Hematopoietic multipotent progenitor cell (in vitro differentiated cells): ENCODE results near the gene KIF5A. TPM values are rescaled to one million over a fixed set of nuclear protein-coding genes. Genes with fewer than 3 reads are reported as not detected.
A peak's percentile ranks its signal among the peaks of the same experiment; 100 is the strongest.
"Not testable (repeated sequence)": the region's sequence is repeated elsewhere in the genome, so short reads cannot be mapped to it uniquely, and the experiment has no call there.

ENCODE experiments used
- DNase-seq, 3 donors: peaks; one replicate each; pipeline ENCODE4 v3.0.0-alpha.2; 2011 to 2015; ENCODE audit warnings: low read depth in 2 of 3, low spot score in 2 of 3
- total RNA-seq: library from RNA; depleted of rRNA; stranded (reverse); fragments of >200 nt; gene quantifications from one replicate; pipeline ENCODE4 v1.2.3, GENCODE V29; 2012

The KIF5A gene
- total RNA-seq, 1 donor, result 1.3 TPM

DNA sequence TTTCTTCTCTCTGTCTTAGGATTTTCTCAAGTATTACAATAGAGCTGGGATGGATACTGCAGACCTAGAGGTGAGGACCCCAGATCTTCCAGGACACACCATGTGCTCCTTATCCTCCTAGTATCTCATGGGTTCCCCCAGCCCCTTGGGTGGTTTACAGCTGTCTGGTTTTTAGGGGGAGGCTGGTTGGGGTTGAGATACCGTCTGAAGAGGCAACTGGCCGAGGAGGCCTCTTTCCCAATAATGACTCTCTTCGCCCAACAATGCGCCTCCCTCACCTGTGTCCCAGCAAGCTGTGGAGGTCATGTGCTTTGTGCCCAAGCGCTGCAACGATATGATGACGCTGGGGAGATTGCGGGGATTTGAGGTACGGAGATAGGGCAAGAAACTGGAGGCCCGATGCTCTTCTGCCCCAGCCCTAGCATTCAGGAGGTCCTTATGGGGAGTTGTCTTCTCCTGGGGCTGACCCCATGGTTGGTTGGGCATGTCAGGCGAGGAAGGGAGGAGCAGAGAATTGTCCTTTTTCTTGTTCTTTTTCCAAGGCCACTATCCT, 65.2 kb downstream of the KIF5A start:
- no peak for DNase-seq

DNA sequence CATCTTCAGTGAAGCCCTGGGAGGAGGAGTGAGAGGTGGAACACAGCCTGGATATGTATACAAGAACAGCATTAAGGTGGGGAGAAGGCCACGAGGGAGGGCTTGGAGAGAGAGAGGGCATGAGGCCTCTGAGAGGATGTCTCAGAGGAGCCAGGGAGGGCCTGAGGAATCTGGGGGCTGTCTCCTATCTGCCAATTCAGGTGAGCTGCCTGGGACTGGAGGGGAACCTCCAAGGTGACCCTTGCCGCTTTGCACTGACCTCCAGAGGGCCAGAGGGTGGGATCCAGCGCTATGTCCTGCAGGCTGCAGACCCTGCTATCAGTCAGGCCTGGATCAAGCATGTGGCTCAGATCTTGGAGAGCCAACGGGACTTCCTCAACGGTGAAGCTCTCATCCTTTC, 65.8 kb downstream of the KIF5A start:
- DNase-seq, result no peak

DNA sequence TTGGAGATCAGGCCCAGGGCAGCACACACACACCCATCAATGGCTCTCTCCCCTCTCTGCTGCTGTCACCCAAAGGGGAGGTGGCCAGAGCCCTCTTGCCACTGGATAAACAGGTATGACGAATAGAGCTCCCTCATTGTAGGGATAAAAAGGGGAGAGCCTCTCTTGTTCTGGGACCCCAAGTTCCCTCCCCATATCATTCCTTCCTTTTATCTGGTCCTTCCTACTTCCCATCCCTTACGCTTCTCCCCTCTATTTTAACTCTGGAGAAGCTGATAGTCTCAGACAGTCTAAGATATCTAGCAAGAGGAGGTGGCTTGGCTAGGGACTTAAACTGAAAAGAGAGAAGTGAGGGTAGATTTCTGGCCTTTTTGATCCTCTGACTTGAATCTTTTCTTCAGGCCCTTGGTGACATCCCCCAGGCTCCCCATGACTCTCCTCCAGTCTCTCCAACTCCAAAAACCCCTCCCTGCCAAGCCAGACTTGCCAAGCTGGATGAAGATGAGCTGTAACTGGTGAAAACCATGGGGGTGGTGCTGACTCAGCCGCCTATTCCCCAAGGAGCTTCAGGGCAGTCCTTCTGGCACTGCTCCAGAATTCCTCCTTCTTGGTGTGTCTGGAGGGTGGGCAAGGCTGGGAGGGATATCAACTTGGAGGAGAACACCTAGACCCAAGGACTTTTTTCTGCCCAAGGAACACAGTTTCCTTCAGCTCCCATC, 66.7 kb downstream of the KIF5A start:
- no peak for DNase-seq

DNA sequence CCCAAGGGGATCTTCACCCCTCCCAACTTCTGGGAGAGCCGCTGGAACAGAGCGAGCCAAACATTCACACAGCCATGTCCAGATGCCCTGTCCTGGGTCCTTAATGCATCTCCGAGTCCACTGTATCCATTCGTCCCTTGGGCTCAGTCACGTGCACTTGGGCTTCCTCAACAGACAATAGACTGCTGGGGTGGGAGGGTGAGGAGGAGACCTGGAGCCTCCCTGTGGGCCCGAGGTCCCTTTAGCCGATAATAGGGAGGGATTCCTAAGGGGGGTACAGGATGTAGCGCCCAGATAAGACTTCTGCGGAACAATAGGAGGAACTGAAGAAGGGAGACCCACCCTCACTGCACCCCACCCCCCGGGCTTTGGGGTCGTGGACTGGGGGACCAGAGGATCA, 68.1 kb downstream of the KIF5A start:
- DNase-seq, result no peak

DNA sequence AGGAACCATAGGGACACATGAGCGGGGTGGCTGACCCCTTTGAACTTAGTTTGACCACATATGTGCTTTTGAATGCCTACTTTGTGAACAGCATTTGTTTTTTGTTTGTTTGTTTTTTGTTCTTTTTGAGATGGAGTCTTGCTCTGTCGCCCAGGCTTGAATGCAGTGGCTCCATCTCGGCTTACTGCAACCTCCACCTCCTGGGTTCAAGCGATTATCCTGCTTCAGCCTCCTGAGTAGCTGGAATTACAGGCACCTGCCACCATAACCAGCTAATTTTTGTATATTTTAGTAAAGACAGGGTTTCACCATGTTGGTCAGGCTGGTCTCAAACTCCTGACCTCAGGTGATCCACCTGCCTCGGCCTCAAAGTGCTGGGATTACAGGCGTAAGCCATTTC, 68.6 kb downstream of the KIF5A start:
- not testable (repeated sequence) for DNase-seq

DNA sequence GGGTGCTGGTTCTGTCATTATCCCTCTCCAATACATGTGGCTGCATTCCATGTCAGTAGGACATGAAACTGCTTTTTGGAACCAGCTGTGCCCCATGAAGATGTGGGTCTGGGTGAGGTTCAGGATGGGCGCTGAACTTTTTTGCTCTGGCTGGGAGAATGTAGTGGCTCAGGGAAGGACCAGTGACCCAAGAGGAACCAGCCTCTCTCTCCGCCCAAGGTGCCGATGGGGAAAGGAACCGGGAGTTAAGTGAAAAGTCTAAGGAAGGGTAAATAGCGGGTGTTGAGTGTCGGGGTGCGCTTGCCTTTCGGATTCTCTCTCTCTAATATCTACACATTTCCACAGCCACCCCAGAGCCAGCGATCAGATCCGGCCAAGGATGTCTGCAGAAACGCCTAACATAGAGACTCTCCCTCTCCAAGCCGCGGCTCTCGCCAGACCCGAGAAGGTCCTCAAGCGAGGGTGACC, 69.2 kb downstream of the KIF5A start:
- no peak for DNase-seq

DNA sequence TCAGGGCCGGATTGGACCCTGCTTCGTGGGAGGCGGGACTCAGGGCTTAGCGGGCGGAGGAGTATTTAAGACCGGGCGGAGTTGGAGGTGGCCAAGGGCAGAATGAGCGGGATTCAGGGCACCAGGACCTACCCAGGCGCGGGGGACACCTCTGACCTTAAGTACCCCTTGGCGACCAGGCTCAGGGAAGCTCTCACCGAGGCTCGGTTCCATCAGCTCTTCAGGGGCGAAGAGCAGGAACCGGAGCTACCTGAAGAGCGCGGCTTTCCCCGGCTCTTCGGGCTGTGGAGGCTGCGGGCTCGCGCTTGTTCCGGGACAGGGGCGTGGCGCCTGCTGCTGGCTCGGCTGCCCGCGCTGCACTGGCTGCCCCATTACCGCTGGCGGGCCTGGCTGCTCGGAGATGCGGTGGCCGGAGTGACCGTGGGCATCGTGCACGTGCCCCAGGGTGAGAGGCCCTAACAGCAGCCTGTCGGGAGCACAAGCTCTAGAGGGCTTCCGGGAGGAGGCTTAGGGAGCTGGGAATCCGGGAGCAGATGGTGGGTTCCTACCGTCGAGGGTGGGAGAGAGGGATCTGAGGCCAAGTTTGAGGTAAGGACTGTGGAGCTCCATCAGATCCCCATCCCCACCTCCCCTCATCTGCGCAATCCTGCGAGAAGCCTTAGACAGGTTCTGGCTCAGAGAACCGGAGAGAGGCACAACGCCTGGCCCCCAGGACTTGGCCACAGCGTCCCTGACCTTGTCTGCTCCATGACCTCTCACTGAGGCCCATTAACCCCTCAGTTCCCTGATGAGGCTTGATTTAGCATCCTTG, 69.8 kb downstream of the KIF5A start:
- no peak for DNase-seq

DNA sequence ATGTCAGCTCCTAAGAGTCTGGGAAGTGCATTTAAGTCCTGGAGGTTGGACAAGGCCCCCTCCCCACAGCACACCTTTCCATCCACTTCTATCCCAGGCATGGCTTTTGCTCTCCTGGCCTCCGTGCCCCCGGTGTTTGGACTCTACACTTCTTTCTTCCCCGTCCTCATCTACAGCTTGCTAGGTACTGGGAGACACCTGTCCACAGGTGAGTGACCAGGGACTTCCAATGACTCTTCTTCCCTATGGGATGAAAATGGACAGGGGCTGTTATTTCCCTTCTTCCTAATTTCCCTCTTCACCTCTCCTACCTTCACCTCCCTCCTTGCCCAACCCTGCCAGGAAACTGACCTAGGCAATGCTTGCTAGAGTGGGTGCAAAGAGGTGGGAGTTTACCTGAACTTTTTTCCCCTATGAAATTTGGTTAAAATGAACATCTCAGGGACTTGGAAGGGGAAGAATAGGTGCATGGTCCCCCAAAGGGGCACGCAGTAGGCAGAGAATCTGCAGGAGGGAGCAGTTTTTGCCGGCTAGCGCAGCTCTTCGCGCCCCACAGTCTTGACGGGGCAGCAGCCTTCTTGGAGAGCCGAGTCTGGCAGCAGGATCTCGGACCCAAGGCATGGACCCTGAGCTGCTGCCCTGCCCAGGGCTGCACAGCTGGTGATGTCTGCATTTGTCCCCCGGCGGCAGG, 70.5 kb downstream of the KIF5A start:
- no peak for DNase-seq

DNA sequence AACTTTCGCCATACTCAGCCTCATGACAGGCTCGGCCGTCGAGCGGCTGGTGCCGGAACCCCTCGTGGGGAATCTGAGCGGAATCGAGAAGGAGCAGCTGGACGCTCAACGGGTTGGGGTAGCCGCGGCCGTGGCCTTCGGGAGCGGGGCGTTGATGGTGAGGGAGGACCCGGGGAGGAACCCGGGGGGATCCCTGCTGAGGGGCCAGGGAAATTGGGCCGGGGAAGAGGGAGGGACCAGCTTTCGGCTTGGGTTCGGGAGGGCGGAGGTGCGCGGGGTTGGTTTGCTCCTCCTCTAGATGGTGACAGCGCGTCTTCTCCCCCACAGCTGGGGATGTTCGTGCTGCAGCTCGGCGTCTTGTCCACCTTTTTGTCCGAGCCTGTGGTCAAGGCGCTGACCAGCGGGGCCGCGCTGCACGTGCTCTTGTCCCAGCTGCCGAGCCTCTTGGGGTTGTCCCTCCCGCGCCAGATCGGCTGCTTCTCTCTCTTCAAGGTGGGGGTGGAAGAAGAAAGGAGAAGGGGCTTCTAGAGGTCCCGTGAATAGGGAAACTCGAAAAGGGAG, 71.2 kb downstream of the KIF5A start:
- DNase-seq, result no peak

DNA sequence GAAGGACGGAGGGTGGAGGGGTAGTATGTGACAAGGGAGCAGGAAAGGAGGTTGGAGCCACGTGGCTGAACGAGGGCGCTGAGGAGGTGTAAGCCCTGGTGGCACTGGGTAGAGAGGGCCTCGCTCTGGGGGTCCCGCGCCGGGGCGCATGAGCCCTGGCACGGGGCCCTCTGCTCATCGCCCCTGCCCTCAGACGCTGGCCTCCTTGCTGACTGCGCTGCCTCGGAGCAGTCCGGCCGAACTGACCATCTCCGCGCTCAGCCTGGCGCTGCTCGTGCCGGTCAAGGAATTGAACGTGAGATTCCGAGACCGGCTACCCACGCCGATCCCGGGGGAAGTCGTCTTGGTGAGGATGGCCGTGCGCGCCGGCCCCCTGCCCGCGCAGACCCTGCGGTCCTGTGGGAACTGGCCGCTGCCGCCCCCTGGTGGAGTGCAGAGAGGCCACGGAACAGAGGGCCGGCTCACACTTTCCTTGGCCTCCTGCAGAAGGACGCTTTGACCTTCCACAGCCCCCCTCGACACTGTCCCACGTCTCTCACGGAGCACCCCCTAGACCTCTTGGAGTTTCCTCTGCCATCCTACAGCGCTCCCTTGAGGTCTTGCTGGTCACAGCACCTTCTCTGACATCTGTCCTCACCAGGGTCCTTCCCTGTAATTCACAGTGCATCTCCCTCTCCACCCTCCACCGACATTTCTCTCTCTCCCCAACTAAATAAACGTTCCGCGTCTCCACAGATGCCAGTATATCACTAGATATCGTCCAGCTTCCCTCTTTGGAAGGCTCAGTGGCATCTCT, 71.9 kb downstream of the KIF5A start:
- peak in 1 of 3 donors; percentile 51 for DNase-seq

DNA sequence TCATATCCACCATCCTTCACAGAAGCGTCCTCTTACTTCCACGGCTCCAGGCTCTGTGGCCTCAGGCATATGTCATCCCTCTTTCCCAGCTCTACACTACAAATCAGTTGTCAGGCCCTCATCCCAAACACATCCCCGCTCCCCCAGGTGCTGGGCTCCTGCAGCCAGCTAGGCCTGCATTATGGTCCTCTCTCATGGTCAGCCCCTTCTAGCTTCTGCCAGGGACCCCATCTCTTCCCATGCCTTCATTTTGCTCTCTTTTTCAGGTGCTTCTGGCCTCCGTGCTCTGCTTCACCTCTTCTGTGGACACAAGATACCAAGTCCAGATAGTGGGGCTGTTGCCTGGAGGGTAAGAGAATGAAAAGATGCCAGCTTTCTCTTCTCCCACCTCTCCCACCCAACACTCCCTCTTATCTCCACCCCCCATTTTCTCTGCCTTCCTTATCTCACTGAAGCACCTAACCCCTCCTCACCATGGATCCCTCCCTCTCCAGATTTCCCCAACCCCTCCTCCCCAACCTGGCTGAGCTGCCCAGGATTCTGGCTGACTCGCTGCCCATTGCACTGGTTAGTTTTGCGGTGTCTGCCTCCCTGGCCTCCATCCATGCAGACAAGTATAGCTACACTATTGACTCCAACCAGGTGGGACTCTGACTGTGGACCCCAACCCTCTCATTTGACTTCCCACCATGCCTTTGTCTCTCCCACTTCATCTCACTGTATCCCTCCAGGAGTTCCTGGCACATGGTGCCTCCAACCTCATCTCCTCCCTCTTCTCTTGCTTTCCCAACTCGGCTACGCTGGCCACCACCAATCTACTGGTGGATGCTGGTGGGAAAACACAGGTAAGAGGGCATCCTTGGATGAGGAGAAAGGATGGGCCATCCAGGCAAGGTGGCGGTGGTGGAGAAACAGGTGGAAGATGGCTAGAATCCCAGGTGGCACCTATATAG, 72.7 kb downstream of the KIF5A start:
- no peak for DNase-seq

DNA sequence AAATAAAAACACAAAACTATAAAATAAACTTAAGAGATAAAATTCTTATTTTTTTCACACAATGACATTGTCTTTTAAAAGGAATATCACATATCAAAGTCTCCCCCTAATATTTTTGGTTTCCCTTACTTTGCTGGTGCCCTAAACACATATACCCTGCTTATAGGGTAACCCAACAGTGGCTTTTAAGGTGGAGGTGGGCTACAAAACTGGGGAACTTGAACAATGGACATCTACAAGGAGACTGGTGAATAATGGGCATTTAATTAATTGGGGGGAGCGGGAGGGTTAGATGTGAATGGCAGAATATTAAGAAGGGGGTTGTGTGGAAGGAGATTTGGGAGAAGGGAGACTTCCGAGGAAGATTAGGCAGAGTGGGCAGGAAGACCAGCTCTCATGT, 73.5 kb downstream of the KIF5A start:
- no peak for DNase-seq

DNA sequence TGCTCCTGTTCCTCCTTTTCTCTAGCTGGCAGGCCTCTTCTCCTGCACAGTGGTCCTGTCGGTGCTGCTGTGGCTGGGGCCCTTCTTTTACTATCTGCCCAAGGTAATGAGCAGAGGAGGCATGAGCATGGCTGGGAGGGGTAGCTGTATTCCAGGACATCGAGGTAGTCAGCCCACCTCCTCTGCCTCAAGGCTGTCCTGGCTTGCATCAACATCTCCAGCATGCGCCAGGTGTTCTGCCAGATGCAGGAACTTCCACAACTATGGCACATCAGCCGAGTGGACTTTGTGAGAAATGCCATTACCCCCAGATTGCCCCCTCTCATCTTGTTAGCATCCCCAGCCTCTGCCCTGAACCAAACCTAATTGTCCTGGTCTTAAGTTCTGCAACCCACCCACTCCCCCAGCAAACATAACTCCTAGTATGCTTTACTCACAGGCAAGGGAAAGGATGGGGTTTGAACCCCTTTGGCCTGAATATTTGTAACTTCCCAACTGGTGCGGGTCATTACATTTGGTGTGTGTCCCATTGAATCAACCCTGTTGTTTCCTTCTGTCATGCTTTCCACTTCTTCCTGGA, 74.1 kb downstream of the KIF5A start:
- DNase-seq, result no peak

DNA sequence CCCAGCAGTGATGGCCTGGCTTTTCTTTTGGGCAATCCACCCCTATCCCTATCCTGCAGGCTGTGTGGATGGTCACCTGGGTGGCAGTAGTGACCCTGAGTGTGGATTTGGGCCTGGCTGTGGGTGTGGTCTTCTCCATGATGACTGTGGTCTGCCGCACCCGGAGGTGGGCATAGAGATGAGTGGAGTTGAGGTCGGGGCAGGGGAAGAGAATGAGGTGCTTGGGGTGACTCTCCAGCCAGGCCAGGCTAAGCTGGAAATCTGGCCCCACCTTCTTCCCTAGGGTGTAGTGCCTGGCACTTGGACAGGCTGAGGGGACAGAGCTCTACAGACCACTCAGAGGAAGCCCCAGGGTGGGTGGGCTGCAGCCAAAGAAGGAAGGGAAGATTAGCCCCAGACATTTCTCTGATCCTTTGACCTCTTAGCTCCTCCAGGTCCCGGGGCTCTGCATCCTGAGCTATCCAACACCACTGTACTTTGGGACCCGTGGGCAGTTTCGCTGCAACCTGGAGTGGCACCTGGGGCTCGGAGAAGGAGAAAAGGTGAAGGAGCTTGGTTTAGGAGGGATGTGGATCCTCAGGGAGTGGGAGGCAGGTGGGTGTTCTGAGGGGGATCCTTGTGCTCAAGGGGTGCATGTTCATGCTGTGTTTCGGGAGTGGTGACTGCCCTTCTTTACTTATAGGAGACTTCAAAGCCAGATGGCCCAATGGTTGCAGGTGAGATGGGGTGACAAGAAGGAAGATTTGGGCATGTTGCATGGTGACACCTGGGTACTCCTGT, 74.8 kb downstream of the KIF5A start:
- no peak for DNase-seq

DNA sequence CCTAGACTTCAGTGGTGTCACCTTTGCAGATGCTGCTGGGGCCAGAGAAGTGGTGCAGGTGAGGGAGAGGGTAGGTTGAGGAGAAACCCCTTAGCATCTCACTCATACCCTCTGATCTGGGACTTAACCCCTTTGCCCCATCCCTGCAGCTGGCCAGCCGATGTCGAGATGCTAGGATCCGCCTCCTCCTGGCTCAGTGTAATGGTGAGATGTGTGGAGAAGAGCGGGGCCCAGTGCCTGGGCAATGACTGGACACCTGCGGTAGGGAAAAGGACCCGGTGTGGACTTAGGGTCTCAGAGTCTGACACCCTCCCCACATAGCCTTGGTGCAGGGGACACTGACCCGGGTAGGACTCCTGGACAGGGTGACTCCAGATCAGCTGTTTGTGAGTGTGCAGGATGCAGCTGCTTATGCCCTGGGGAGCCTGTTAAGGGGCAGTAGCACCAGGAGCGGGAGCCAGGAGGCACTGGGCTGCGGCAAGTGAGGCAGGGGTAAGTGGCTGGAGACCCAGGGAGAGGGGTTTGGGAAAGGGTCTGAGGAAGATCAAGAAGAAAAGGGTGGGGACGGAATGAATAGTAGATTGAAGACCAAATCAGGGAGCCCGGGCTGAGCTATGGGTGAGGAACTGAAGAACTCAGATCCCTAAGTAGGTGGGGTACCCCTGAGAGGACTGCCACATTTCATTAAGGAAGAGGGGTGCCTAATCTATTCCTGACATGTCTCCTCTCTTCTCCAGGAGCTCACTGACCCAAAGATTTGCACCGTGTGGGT, 75.6 kb downstream of the KIF5A start:
- DNase-seq, result no peak

DNA sequence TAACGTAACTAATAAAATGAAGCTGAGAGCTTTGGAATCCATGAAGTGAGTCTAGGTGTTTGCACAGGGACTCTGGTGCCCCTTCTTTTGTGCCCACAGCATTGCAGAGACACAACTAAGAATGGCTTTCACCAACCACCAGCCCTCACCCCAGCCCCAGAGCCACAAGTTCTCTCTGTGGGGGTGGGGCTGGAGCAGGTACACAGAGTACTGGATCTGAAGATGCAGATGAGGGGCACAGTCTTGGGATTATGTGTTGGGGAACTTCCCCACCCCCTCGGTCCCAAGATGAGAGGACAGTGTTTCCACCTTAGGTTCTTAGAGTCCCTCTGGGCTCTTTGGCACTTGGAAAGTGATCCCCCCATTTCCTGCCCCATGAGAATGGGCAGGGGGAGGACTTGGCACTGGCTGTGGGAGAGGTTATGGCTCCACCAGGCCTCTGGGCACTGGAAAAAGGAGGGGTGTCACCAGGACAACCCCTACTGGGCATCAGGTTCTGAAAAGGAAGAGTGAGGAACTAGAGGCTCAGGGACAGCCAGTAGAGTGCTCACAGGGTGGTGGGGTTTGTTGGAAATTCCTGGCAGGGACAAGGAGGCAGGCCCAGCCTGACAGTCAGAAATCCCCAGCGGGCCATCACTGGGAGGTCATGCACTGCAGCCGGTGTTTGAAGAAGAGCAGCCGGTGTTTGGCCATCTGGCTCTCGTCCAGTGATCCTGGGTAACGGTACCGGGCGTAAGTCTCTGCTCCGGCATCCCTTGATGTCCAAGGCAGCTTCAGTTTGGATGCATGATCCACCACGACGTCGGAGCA, 76.5 kb downstream of the KIF5A start:
- DNase-seq, result no peak
